Measurements from ENCODE around the gene SLC27A2.

GRCh38 chr15:50210462-50211157, 28.6 kb downstream of the SLC27A2 start:
- TF ChIP-seq EZH2 (IDR thresholded peaks at IDR 0.05) = no peak
- TF ChIP-seq POLR2AphosphoS5 (IDR thresholded peaks at IDR 0.05; ENCODE audit: borderline replicate concordance, low read depth, low read length) = no peak
